ENCODE results near the gene UNKL.

The UNKL gene

GRCh38 chr16:1348441-1348840 lies 66.1 kb downstream of the UNKL start:
- DNase-seq, result no peak

- DNase-seq, result no peak
Measured at GRCh38 chr16:1347962-1348361, 66.5 kb downstream of the UNKL start.

- no peak for DNase-seq
Measured at GRCh38 chr16:1347286-1347855, 67.1 kb downstream of the UNKL start.

- DNase-seq, result no peak
Measured at GRCh38 chr16:1346422-1347285, 67.8 kb downstream of the UNKL start.

- no peak for DNase-seq
Measured at GRCh38 chr16:1345651-1346421, 68.7 kb downstream of the UNKL start.

GRCh38 chr16:1345087-1345486 lies 69.4 kb downstream of the UNKL start:
- no peak for DNase-seq

- DNase-seq, result no peak
Measured at GRCh38 chr16:1344499-1344898, 70.0 kb downstream of the UNKL start.

GRCh38 chr16:1343428-1344242 lies 70.9 kb downstream of the UNKL start:
- no peak for DNase-seq

- DNase-seq, result no peak
Measured at GRCh38 chr16:1342526-1343427, 71.7 kb downstream of the UNKL start.

GRCh38 chr16:1341495-1342420 lies 72.7 kb downstream of the UNKL start:
- DNase-seq, result no peak

- DNase-seq, result no peak
Measured at GRCh38 chr16:1340730-1341494, 73.6 kb downstream of the UNKL start.

GRCh38 chr16:1338855-1339675 lies 75.4 kb downstream of the UNKL start:
- no peak for DNase-seq

- DNase-seq, result no peak
Measured at GRCh38 chr16:1338119-1338730, 76.3 kb downstream of the UNKL start.

GRCh38 chr16:1337486-1337885 lies 77.0 kb downstream of the UNKL start:
- no peak for DNase-seq

- DNase-seq, result no peak
Measured at GRCh38 chr16:1336619-1337018, 77.9 kb downstream of the UNKL start.

GRCh38 chr16:1335996-1336395 lies 78.5 kb downstream of the UNKL start:
- no peak for DNase-seq

- no peak for DNase-seq
Measured at GRCh38 chr16:1335211-1335971, 79.1 kb downstream of the UNKL start.

GRCh38 chr16:1334739-1335138 lies 79.8 kb downstream of the UNKL start:
- DNase-seq, result no peak
